Measurements from ENCODE around the gene SRPK3.

Gene SRPK3

DNA sequence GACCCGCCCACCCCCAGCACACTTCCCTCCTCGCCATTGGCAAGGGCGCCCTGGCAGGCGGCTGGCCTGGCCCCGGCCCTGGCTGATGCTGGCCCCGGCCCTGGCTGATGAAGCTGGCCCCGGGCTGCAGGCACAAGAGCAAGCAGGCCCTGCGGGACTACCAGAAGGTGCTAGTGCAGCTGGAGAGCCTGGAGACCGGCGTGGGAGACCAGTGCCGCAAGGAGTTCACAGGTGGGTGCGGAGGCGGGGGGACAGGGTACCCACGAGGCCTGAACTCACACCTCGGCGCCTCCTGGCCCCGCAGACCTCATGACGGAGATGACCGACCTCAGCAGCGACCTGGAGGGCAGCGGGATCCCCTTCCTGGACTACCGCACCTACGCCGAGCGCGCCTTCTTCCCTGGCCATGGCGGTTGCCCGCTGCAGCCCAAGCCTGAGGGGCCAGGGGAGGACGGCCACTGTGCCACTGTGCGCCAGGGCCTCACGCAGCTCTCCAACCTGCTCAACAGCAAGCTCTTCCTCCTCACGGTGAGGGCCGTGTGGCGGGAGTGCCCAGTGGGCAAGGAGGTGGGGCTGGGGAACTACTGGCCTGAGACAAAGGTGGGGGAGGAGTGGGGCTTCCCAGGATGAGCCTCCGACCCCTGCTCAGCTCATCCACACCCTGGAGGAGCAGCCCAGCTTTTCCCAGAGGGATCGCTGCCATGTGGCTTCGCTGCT lies 6.1 kb upstream of the SRPK3 start:
- no peak overlapping the region for H3K27ac ChIP-seq
- TF ChIP-seq, protein P1, sequence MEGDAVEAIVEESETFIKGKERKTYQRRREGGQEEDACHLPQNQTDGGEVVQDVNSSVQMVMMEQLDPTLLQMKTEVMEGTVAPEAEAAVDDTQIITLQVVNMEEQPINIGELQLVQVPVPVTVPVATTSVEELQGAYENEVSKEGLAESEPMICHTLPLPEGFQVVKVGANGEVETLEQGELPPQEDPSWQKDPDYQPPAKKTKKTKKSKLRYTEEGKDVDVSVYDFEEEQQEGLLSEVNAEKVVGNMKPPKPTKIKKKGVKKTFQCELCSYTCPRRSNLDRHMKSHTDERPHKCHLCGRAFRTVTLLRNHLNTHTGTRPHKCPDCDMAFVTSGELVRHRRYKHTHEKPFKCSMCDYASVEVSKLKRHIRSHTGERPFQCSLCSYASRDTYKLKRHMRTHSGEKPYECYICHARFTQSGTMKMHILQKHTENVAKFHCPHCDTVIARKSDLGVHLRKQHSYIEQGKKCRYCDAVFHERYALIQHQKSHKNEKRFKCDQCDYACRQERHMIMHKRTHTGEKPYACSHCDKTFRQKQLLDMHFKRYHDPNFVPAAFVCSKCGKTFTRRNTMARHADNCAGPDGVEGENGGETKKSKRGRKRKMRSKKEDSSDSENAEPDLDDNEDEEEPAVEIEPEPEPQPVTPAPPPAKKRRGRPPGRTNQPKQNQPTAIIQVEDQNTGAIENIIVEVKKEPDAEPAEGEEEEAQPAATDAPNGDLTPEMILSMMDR (conservative IDR thresholded peaks at IDR 0.05) = no peak
- no peak for TF ChIP-seq ZFX (IDR thresholded peaks at IDR 0.05)

GRCh38 chrX:153775293-153776119 lies 5.3 kb upstream of the SRPK3 start:
- TF ChIP-seq, protein P1 (conservative IDR thresholded peaks at IDR 0.05) = no peak
- no peak for TF ChIP-seq ZFX (IDR thresholded peaks at IDR 0.05)
- no peak overlapping the region for H3K27ac ChIP-seq

DNA sequence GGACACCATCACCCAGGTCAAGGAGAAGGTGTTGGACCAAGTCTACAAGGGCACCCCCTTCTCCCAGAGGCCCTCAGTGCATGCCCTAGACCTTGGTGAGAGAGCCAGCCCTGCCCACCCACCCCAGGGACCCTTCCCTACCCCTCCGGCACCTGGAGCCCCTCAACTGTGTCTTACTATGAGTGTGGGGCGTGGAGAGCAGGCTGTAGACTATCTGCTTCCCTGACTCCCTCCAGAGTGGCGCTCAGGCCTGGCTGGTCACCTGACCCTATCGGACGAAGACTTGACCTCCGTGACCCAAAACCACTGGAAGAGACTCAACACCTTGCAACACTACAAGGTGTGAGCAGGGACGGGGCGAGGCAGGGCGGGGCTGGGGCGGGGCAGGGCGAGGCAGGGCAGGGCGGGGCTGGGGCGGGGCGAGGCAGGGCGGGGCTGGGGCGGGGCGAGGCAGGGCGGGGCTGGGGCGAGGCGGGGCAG lies 4.7 kb upstream of the SRPK3 start:
- no peak overlapping the region for H3K27ac ChIP-seq

GRCh38 chrX:153776611-153777045 lies 4.2 kb upstream of the SRPK3 start:
- no peak for TF ChIP-seq ZFX (IDR thresholded peaks at IDR 0.05)
- TF ChIP-seq, protein P1 (conservative IDR thresholded peaks at IDR 0.05) = no peak

More for the DNA sequence above, 4.7 kb upstream of the SRPK3 start:
- TF ChIP-seq, protein P1 (conservative IDR thresholded peaks at IDR 0.05) = no peak
- no peak for TF ChIP-seq ZFX (IDR thresholded peaks at IDR 0.05)

GRCh38 chrX:153777261-153778090 lies 3.4 kb upstream of the SRPK3 start:
- TF ChIP-seq, protein P1 (conservative IDR thresholded peaks at IDR 0.05) = no peak
- TF ChIP-seq ZFX (IDR thresholded peaks at IDR 0.05) = no peak
- H3K27ac ChIP-seq = no peak overlapping the region

More at GRCh38 chrX:153776611-153777045, 4.2 kb upstream of the SRPK3 start:
- no peak overlapping the region for H3K27ac ChIP-seq

DNA sequence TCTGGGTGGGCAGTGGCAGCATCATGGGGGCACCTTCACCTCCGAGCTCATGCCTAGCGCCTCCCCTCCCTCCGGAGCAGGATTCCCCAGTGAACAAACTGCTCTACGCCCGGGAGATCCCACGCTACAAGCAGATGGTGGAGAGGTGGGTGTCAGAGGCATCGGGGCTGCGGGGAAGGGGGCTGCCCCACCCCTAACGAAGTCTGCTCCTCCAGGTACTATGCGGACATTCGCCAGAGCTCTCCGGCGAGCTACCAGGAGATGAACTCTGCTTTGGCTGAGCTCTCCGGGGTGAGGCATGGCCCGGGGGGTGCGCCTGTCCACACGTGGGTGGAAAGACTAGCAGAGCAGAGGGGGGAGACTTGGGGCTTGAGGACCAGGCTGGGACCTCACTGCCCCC lies 2.7 kb upstream of the SRPK3 start:
- TF ChIP-seq, protein P1 (conservative IDR thresholded peaks at IDR 0.05) = no peak
- no peak for TF ChIP-seq ZFX (IDR thresholded peaks at IDR 0.05)
- no peak overlapping the region for H3K27ac ChIP-seq
